Endothelial cell of umbilical vein (primary cell): ENCODE data around the gene CCDC85C. TPM values are rescaled to one million over a fixed set of nuclear protein-coding genes. Genes with fewer than 3 reads are reported as not detected.

Experiments
- BruUV-seq: library from RNA; stranded (reverse); fragments of 400-500 nt; replicated peaks from 2 replicates; lab custom pipeline; 2021; lab: Mats Ljungman, UMichigan
- CTCF ChIA-PET: fragments of 300-600, 350-600 bp; sonication (Branson Sonifier 250); formaldehyde crosslinking; loops from one replicate; lab custom pipeline; 2021; ENCODE audit warnings: antibody characterized with exemption, inconsistent platforms; lab: Charles Lee
- POLR2A ChIA-PET: fragments of 300-600, 350-600 bp; sonication (Branson Sonifier 250); formaldehyde crosslinking; loops from one replicate; lab custom pipeline; 2021; ENCODE audit warnings: antibody characterized with exemption, inconsistent platforms; lab: Charles Lee
- DNase-seq: peaks from one replicate; pipeline ENCODE4 v3.0.0-alpha.2; 2011; ENCODE audit warnings: low read depth, low spot score
- FAIRE-seq: peaks from 2 replicates; lab custom pipeline; 2011; peaks lifted over from hg19 to GRCh38; lab: Jason Lieb, UNC
- H2AFZ ChIP-seq: 2 replicates; pipeline ENCODE4 v1.6.0; 2012; ENCODE audit warnings: low read depth, low read length, control low read depth, inconsistent platforms
- H3K27ac ChIP-seq: 2 replicates; pipeline ENCODE4 v1.5.1; 2011; ENCODE audit warnings: low read depth, mild to moderate bottlenecking, control low read depth, low read length, moderate library complexity; ENCODE audit not compliant: insufficient read depth
- H3K27me3 ChIP-seq, 2 experiments: 2 replicates each; pipeline versions ENCODE4 v1.6.0 to v1.6.1; 2011; ENCODE audit warnings: low read length in 2 of 2, mixed read lengths in 1 of 2; ENCODE audit not compliant: control insufficient read depth in 2 of 2, insufficient read depth in 2 of 2
- H3K36me3 ChIP-seq, 2 experiments: 2 replicates in 1 of 2; 3 replicates in 1 of 2; pipeline ENCODE4 v1.5.1; 2011; ENCODE audit warnings: low read length in 2 of 2, mild to moderate bottlenecking in 1 of 2, moderate library complexity in 1 of 2; ENCODE audit not compliant: control insufficient read depth in 2 of 2, insufficient read depth in 2 of 2; ENCODE audit errors: extremely low read depth in 1 of 2
- H3K4me1 ChIP-seq: 3 replicates; pipeline ENCODE4 v1.5.1; 2011; ENCODE audit warnings: mild to moderate bottlenecking, low read length; ENCODE audit not compliant: control insufficient read depth, insufficient read depth; ENCODE audit errors: extremely low read depth
- H3K4me2 ChIP-seq: 2 replicates; pipeline ENCODE4 v1.6.1; 2011; ENCODE audit warnings: low read length, control low read depth, mixed read lengths; ENCODE audit not compliant: insufficient read depth
- H3K4me3 ChIP-seq, 3 experiments: fragments of 200-600 bp in 1 of 3; sonication (generic), shearing (Covaris generic) in 1 of 3; replicated peaks in 1 of 3; 2 replicates each; pipeline ENCODE4 v1.5.1; 2011 to 2016; ENCODE audit warnings: control low read depth in 3 of 3, low read length in 3 of 3, mild to moderate bottlenecking in 2 of 3, inconsistent platforms in 1 of 3, low read depth in 1 of 3, moderate library complexity in 1 of 3; ENCODE audit not compliant: insufficient read depth in 1 of 3
- H3K79me2 ChIP-seq: 2 replicates; pipeline ENCODE4 v1.6.0; 2012; ENCODE audit warnings: low read length, inconsistent platforms; ENCODE audit not compliant: control insufficient read depth, insufficient read depth
- H3K9ac ChIP-seq: replicated peaks from 2 replicates; pipeline ENCODE3; 2011; ENCODE audit warnings: low read length, control low read depth; ENCODE audit not compliant: insufficient read depth; ENCODE audit errors: extremely low read depth
- H3K9me1 ChIP-seq: replicated peaks from 3 replicates; pipeline ENCODE4 v1.6.0; 2011; ENCODE audit warnings: mild to moderate bottlenecking, low read length; ENCODE audit not compliant: control insufficient read depth, insufficient read depth; ENCODE audit errors: extremely low read depth
- H3K9me3 ChIP-seq: replicated peaks from 2 replicates; pipeline ENCODE4 v1.5.1; 2012; ENCODE audit warnings: low read length, inconsistent platforms; ENCODE audit not compliant: control insufficient read depth, insufficient read depth
- H4K20me1 ChIP-seq: replicated peaks from 2 replicates; pipeline ENCODE3; 2011; ENCODE audit warnings: mild to moderate bottlenecking, low read length; ENCODE audit not compliant: control insufficient read depth, insufficient read depth; ENCODE audit errors: extremely low read depth
- CTCF ChIP-seq, 2 donors: IDR thresholded peaks; 1 replicate in 1 of 2; 2 replicates in 1 of 2; pipeline ENCODE4 v1.5.1; 2011; ENCODE audit warnings: low read length in 2 of 2, mild to moderate bottlenecking in 2 of 2, moderate library complexity in 2 of 2, control low read depth in 1 of 2, inconsistent platforms in 1 of 2, low read depth in 1 of 2; ENCODE audit not compliant: insufficient read depth in 1 of 2; ENCODE audit errors: extremely low read depth in 1 of 2
- EZH2 ChIP-seq: IDR thresholded peaks from 2 replicates; pipeline ENCODE4 v1.6.1; 2012; ENCODE audit warnings: borderline replicate concordance, low read depth, mild to moderate bottlenecking, moderate library complexity, low read length, inconsistent platforms; ENCODE audit not compliant: severe bottlenecking
- FOS ChIP-seq: IDR thresholded peaks from 2 replicates; pipeline ENCODE4 v1.6.1; 2011; ENCODE audit warnings: mild to moderate bottlenecking, low read length, moderate library complexity, borderline replicate concordance; ENCODE audit not compliant: insufficient read depth
- GATA2 ChIP-seq: IDR thresholded peaks from 2 replicates; pipeline ENCODE4 v1.7.0; 2011; ENCODE audit warnings: low read depth, mild to moderate bottlenecking, moderate library complexity, mixed read lengths, low read length; ENCODE audit not compliant: insufficient read length, insufficient read depth
- JUN ChIP-seq: IDR thresholded peaks from 2 replicates; pipeline ENCODE4 v1.6.1; 2011; ENCODE audit warnings: borderline replicate concordance, low read depth; ENCODE audit not compliant: insufficient read length, insufficient read depth
- MAX ChIP-seq: IDR thresholded peaks from 2 replicates; pipeline ENCODE4 v1.6.1; 2011; ENCODE audit not compliant: insufficient read depth, insufficient read length
- MYC ChIP-seq: IDR thresholded peaks from one replicate; pipeline ENCODE4 v1.6.1; 2011; ENCODE audit warnings: mild to moderate bottlenecking, low read depth, low read length
- POLR2A ChIP-seq: IDR thresholded peaks from 2 replicates; pipeline ENCODE4 v1.6.1; 2012; ENCODE audit warnings: low read depth, mild to moderate bottlenecking, control low read depth, low read length
- POLR2AphosphoS5 ChIP-seq: IDR thresholded peaks from 2 replicates; pipeline ENCODE4 v1.6.1; 2012; ENCODE audit warnings: low read depth, mild to moderate bottlenecking, control low read depth, low read length, moderate library complexity; ENCODE audit not compliant: insufficient read depth
- dilution Hi-C: fragments of 300-500 bp; cut with MboI; formaldehyde crosslinking; loops from one replicate; pipeline ENCODE4 v1.15.0; 2019; ENCODE audit warnings: low sequenced_read_pairs; ENCODE audit not compliant: extremely low pct_ligation_motif_present
- intact Hi-C: fragments of 100-400 bp; cut with micrococcal nuclease; formaldehyde crosslinking; loops from one replicate; pipeline ENCODE4 v1.10.0; 2022
- polyA plus RNA-seq, 4 experiments: library from polyadenylated mRNA; depleted of rRNA in 3 of 4; stranded (reverse) in 3 of 4; unstranded in 1 of 4; fragments of >200 nt; gene quantifications; 2 replicates each; pipeline versions ENCODE4 v1.2.1 to v1.2.3, GENCODE V29; 2011 to 2012; ENCODE audit warnings: missing spikeins in 1 of 4
- total RNA-seq: library from RNA; stranded (reverse); gene quantifications from 2 replicates; pipeline ENCODE4 v1.2.3, GENCODE V29; 2021

Gene CCDC85C
- total and polyA plus RNA-seq, 2 donors (not counting 3 experiments of a cell fraction or from before 2014, with no cell fraction given) = 7.5 to 17.8 TPM

- Histone ChIP-seq H3K36me3 (no peaks in the 10 kb centered on the region), H3K9ac (no peak overlapping the region), H4K20me1 (no peaks in the 10 kb centered on the region), H3K9me1 (no peaks in the 10 kb centered on the region), H3K4me2 (no peak overlapping the region), H3K27me3 (no peaks in the 10 kb centered on the region), H3K4me1 (peaks cover 27% of the 10 kb centered on the region), H3K27ac (no peak overlapping the region), H3K9me3 (no peaks in the 10 kb centered on the region), H3K4me3 (no peak overlapping the region), H2AFZ (no peak overlapping the region), H3K79me2 (no peaks in the 10 kb centered on the region)
- FAIRE-seq (no peak), DNase-seq (no peak)
- CTCF ChIA-PET = interaction anchor here (1.0 to 1.2 kb wide), 2 partner anchors 8 to 88 kb away, joined by 3 read pairs; no protein-coding TSS in a partner anchor
- no TSS peak for BruUV-seq
- POLR2A ChIA-PET = interaction anchor here (1.0 kb wide), 1 partner anchor 70 kb away, joined by 3 read pairs; the partner anchor contains the start of gene CCDC85C
- intact Hi-C loops = loop anchor here (10.0 kb wide), 1 partner anchor 220 kb away; no protein-coding TSS in a partner anchor
- dilution Hi-C loops = no loop called here
- TF ChIP-seq CTCF (IDR thresholded peaks at IDR 0.05; ENCODE audit: extremely low read depth in 1 of 2, insufficient read depth in 1 of 2, low read depth in 1 of 2, low read length in 2 of 2) (no peak), JUN (no peak), MYC (no peak), MAX (no peak), FOS (no peak), EZH2 (no peak), POLR2AphosphoS5 (no peak), POLR2A (no peak), GATA2 (no peak)
These were observed 69.7 kb downstream of the CCDC85C start for GRCh38 chr14:99534333-99534732.
